Chondrocyte (in vitro differentiated cells): ENCODE measurements around the gene PF4V1. TPM values are rescaled to one million over a fixed set of nuclear protein-coding genes. Genes with fewer than 3 reads are reported as not detected.

Source experiments
- DNase-seq: peaks from one replicate; pipeline ENCODE4 v3.0.0; 2021; ENCODE audit warnings: mixed read lengths, low spot score
- H3K27ac Mint-ChIP-seq: one replicate; pipeline ENCODE4 v1.8.0; 2021; ENCODE audit warnings: mild to moderate bottlenecking, moderate library complexity, mixed read lengths; ENCODE audit not compliant: unreplicated experiment
- H3K27me3 Mint-ChIP-seq: 2 replicates; pipeline ENCODE4 v1.8.0; 2021; ENCODE audit warnings: low read depth, mixed read lengths
- H3K36me3 Mint-ChIP-seq: 2 replicates; pipeline ENCODE4 v1.8.0; 2021; ENCODE audit warnings: low read depth, mixed read lengths
- H3K4me1 Mint-ChIP-seq: 2 replicates; pipeline ENCODE4 v1.8.0; 2021; ENCODE audit warnings: low read depth, mild to moderate bottlenecking, mixed read lengths
- H3K4me3 Mint-ChIP-seq: one replicate; pipeline ENCODE4 v1.8.0; 2021; ENCODE audit warnings: mild to moderate bottlenecking, moderate library complexity, mixed read lengths; ENCODE audit not compliant: unreplicated experiment
- H3K9me3 Mint-ChIP-seq: 2 replicates; pipeline ENCODE4 v1.8.0; 2021; ENCODE audit warnings: low read depth, mixed read lengths
- total RNA-seq: library from RNA; stranded (reverse); gene quantifications from 3 replicates; pipeline ENCODE4 v1.2.1, GENCODE V29; 2021
- TF ChIP-seq, protein P1 (sequence below): fragments of 200-600 bp; sonication (generic); IDR thresholded peaks from 2 replicates; pipeline ENCODE4 v1.5.0; 2021; ENCODE audit warnings: antibody characterized with exemption, mild to moderate bottlenecking, moderate library complexity

Gene PF4V1
- total RNA-seq, 1 donor from 2014 or later, result not detected

DNA sequence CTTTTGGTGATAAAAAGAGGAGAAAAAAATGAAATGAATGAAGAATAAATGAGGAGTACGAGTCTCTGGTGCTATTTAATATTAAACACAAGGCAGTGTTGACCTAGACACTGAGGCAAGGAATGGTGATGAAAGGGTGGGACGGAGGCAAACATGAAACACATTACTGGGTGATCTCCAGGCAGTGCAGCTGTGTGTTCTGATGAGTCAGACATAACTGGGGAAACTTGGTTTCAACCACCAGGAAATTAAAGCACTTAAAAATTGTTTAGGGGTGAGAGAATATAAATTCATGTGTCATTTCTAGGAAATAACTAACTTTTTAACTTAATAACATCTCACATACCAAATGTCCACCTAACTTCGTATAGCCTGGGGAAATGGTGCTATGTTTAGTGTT, 36.3 kb upstream of the PF4V1 start:
- TF ChIP-seq, protein P1, sequence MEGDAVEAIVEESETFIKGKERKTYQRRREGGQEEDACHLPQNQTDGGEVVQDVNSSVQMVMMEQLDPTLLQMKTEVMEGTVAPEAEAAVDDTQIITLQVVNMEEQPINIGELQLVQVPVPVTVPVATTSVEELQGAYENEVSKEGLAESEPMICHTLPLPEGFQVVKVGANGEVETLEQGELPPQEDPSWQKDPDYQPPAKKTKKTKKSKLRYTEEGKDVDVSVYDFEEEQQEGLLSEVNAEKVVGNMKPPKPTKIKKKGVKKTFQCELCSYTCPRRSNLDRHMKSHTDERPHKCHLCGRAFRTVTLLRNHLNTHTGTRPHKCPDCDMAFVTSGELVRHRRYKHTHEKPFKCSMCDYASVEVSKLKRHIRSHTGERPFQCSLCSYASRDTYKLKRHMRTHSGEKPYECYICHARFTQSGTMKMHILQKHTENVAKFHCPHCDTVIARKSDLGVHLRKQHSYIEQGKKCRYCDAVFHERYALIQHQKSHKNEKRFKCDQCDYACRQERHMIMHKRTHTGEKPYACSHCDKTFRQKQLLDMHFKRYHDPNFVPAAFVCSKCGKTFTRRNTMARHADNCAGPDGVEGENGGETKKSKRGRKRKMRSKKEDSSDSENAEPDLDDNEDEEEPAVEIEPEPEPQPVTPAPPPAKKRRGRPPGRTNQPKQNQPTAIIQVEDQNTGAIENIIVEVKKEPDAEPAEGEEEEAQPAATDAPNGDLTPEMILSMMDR, result no peak
- Mint-ChIP-seq H3K27me3 (peaks cover 11% of the 10 kb centered on the region), H3K27ac (peak overlapping the region; percentile 19), H3K4me1 (peaks cover 14% of the 10 kb centered on the region), H3K9me3 (no peaks in the 10 kb centered on the region), H3K36me3 (no peaks in the 10 kb centered on the region), H3K4me3 (no peak overlapping the region)
- DNase-seq, result no peak

- no peak for DNase-seq
- TF ChIP-seq, protein P1, result no peak
- Mint-ChIP-seq H3K27ac (no peak overlapping the region), H3K27me3 (peaks cover 14% of the 10 kb centered on the region), H3K9me3 (no peaks in the 10 kb centered on the region), H3K4me1 (peaks cover 14% of the 10 kb centered on the region), H3K4me3 (no peak overlapping the region), H3K36me3 (no peaks in the 10 kb centered on the region)
Measured at GRCh38 chr4:73817341-73817740, 35.8 kb upstream of the PF4V1 start.

DNA sequence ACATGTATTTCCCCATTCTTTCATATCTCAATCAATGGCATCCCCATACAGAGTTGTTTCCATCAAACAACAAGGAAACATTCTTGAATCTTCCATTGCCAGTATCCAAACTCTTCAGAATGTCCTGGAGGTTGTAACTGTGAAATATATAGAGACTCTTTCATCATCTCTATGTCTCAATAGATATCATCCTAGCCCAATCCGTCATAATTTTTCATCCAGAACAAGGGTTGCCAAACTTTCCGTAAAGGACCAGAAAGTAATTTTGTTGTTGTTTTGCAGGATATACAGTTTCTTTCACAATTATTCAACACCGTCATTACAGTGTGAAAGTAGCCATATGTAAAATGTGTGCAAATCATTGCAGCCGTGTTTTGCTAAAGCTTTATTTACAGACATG, 31.8 kb upstream of the PF4V1 start:
- Mint-ChIP-seq H3K36me3 (no peaks in the 10 kb centered on the region), H3K4me3 (no peak overlapping the region), H3K4me1 (peaks cover 13% of the 10 kb centered on the region), H3K27me3 (peaks cover 16% of the 10 kb centered on the region), H3K9me3 (no peaks in the 10 kb centered on the region), H3K27ac (no peak overlapping the region)
- TF ChIP-seq, protein P1, result no peak
- DNase-seq, result no peak

DNA sequence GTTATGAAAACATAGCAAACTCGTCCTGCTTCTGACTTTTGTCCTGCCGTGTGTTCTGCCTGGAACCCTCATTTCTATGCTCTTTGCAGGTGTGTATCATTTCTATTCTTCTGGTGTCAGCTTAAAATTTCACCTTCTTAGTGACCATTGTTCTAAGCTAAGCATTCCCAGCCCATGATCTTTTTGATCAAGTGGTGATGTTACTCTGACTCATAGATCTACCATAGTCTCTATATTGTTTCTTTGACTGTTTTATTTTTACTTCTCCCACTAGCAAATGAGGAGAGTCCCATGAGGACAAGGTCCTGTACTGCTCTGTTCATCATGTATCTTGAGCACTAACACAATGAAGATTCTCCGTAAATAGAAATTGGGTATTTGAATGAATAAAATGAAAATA, 30.7 kb upstream of the PF4V1 start:
- Mint-ChIP-seq H3K4me1 (peaks cover 3% of the 10 kb centered on the region), H3K36me3 (no peaks in the 10 kb centered on the region), H3K4me3 (no peak overlapping the region), H3K9me3 (peaks cover 8% of the 10 kb centered on the region), H3K27ac (no peak overlapping the region), H3K27me3 (peaks cover 20% of the 10 kb centered on the region)
- no peak for DNase-seq
- TF ChIP-seq, protein P1, result no peak

DNA sequence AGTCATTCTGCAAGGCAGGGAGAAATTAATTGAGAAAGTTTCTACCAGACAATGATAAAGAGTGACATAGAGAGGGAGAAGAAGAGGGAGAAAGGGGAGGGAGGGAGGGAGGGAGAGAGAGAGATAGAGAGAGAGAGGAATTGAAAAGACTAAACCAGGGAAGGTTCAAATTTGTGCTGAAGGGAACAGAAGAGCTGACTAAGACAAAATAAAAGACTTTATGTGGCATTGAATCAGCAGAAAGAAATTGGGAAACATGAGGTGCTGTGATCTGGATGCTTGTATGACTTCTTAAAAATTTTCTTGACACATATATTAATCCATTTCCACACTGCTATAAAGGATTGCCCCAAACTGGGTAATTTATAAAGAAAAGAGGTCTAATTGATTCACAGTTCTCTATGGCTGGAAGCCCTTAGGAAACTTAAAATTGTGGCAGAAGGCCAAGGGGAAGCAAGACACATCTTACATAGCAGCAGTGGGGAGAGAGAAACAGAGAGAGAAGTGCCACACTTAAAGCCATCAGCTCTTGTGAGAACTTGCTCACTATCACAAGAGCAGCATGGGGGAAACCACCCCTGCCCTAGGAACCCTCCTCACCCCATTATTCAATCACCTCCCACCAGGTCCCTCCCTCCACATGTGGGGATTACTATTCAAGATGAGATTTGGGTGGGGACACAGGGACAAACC, 30.1 kb upstream of the PF4V1 start:
- no peak for DNase-seq
- H3K9me3 Mint-ChIP-seq, result peaks cover 13% of the 10 kb centered on the region
- no peaks in the 10 kb centered on the region for H3K4me1 Mint-ChIP-seq
- peaks cover 2% of the 10 kb centered on the region for H3K36me3 Mint-ChIP-seq
- peaks cover 22% of the 10 kb centered on the region for H3K27me3 Mint-ChIP-seq
- H3K27ac Mint-ChIP-seq, result no peak overlapping the region
- TF ChIP-seq, protein P1, result no peak
- no peak overlapping the region for H3K4me3 Mint-ChIP-seq
